B cell (primary cell): ENCODE data around the gene WFDC2.

Experiments
- EZH2 ChIP-seq: IDR thresholded peaks from 2 replicates; pipeline ENCODE4 v1.6.1; 2012; ENCODE audit warnings: borderline replicate concordance, low read depth, mild to moderate bottlenecking, moderate library complexity, low read length; ENCODE audit not compliant: insufficient read depth, poor library complexity, severe bottlenecking
- TF ChIP-seq, protein P1 (sequence below): fragments of 200-600 bp; IDR thresholded peaks from one replicate; pipeline ENCODE4 v1.8.0; 2022; ENCODE audit warnings: antibody characterized with exemption, mild to moderate bottlenecking

DNA sequence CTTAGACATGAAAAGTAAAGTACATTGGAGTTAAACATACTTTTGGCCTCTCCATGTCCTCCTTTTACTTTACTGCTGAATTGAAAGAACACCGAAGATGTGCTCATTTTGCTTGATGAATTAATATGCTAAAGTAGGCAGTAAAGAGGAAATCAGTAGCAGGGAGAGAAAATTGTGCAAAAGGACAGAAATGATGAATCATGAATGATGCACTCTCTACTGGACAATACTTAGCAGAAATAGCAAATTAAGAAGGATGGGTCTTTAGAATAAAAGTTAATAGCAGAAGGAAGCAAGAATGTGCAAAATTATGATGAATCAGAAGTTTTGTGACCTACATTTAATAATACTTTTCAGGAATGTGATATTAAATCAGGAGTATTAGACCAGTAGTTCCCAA is 54.3 kb downstream of the WFDC2 start:
- TF ChIP-seq, protein P1, sequence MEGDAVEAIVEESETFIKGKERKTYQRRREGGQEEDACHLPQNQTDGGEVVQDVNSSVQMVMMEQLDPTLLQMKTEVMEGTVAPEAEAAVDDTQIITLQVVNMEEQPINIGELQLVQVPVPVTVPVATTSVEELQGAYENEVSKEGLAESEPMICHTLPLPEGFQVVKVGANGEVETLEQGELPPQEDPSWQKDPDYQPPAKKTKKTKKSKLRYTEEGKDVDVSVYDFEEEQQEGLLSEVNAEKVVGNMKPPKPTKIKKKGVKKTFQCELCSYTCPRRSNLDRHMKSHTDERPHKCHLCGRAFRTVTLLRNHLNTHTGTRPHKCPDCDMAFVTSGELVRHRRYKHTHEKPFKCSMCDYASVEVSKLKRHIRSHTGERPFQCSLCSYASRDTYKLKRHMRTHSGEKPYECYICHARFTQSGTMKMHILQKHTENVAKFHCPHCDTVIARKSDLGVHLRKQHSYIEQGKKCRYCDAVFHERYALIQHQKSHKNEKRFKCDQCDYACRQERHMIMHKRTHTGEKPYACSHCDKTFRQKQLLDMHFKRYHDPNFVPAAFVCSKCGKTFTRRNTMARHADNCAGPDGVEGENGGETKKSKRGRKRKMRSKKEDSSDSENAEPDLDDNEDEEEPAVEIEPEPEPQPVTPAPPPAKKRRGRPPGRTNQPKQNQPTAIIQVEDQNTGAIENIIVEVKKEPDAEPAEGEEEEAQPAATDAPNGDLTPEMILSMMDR = no peak
- no peak for TF ChIP-seq EZH2
